HG03060 (cell line): Measurements from ENCODE around the gene FNDC3B.

Experiments
- ATAC-seq: cut with Tn5 transposase; IDR thresholded peaks from one replicate; pipeline ENCODE4 v1.9.1; 2021; ENCODE audit warnings: low read depth, moderate number of reproducible peaks; ENCODE audit not compliant: unreplicated experiment

FNDC3B gene

DNA sequence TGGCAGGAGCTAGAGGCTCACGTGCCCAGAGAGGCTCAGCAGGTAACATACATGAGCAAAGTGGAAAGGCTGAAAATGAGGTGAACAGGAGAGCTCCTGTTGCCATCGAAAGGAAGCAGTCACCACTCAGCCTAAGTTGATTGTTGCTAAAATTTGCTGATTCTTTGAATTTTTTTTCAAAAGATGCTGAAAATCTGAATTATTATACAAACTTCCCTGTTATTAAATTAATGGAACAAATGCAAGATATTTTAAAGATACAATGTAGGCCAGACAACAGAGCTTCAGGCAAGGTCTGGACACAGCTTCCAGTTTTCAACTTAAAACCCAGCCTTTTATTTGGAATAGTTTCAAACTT, 257.6 kb downstream of the FNDC3B start:
- no peak for ATAC-seq

DNA sequence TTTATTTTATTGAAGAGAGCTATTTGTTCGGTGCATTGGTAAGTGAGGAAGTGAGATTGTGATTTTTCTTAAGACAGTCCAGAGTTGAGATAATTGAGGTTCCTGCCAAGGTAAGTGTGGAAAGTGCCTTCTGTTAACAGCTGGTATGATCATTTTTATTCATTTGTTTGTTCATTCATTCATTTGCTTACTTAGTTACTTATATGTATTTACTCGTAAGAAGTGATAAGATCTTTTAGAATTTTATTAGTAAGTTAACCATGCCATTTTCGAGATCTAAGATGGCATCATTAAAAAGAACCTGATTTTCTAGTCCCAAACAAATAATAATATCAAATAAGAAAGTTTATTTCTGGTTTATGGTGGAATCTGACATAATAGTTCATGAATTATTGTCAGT, 258.9 kb downstream of the FNDC3B start:
- no peak for ATAC-seq

DNA sequence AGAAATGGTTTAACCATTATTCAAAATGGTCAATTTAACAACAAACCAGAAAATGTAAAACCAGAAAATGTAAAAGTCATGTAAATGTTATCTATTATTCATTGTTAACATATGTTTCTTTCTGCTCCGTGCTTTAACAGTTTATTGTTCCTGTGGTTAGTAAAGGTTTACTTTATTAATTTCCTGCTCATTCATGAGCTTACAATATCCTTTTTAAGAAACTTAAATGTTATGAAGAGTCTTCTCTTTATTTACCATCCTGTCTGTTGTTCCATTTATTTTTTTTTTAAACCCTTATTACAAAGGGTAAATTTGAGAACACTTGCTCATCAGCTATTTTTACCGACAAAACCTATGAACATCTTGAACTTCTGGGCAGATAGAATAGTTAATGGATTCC, 260.8 kb downstream of the FNDC3B start:
- no peak for ATAC-seq

GRCh38 chr3:172300862-172301261, 261.5 kb downstream of the FNDC3B start:
- ATAC-seq, result no peak

DNA sequence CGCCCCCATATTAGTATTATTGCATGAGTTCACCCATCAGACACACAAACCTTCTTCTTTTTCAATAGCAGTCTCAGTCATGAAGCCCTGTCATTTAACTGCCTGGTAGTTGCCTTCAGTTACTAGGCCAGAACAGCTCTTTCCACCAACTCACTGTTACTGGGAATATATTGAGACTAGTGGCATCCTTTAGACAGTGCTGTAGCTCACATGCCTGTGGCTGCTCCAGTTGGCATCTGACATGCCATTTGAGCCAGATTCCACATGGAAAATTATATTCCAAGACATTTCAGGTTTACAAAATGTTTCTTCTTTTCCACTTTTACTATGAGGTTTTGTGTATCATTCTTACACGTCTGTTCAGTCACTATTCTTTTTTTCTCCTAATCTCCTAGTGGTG, 262.8 kb downstream of the FNDC3B start:
- ATAC-seq, result no peak

- ATAC-seq, result no peak
These were observed 263.8 kb downstream of the FNDC3B start for GRCh38 chr3:172303181-172303580.

DNA sequence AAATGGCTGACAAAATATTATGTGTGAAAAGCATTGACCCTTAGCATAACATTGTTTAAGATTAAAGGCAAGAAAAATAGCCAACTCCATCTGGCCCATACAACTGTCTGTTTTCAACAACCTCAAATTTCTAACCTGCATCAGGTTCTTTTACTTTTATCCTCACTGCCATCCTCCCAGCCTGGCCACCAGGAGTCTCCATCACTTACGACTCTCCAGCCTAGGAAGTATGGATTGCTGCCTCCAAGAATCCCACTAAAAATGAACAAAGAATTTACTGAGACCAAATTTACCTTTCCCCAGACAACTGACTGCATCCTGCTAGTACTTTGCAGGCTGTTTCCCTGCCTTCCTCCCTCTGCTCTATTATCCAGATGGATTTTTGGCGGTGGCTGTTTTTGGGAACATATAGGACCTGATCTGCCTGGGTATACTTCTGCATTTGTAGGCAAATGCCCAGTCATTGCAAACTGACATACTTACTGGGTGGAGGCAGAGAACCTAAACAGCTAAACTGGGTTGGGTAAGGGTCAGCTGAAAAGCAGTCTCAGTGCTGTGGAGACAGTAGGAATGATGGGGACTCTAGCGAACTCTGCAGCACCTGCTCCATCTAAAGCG, 264.7 kb downstream of the FNDC3B start:
- ATAC-seq, result no peak

GRCh38 chr3:172305552-172305951, 266.2 kb downstream of the FNDC3B start:
- ATAC-seq, result no peak

- ATAC-seq, result no peak
These were observed 266.6 kb downstream of the FNDC3B start for GRCh38 chr3:172305974-172306373.

- no peak for ATAC-seq
These were observed 267.8 kb downstream of the FNDC3B start for GRCh38 chr3:172307141-172307560.

- no peak for ATAC-seq
These were observed 269.7 kb downstream of the FNDC3B start for GRCh38 chr3:172309059-172309458.

DNA sequence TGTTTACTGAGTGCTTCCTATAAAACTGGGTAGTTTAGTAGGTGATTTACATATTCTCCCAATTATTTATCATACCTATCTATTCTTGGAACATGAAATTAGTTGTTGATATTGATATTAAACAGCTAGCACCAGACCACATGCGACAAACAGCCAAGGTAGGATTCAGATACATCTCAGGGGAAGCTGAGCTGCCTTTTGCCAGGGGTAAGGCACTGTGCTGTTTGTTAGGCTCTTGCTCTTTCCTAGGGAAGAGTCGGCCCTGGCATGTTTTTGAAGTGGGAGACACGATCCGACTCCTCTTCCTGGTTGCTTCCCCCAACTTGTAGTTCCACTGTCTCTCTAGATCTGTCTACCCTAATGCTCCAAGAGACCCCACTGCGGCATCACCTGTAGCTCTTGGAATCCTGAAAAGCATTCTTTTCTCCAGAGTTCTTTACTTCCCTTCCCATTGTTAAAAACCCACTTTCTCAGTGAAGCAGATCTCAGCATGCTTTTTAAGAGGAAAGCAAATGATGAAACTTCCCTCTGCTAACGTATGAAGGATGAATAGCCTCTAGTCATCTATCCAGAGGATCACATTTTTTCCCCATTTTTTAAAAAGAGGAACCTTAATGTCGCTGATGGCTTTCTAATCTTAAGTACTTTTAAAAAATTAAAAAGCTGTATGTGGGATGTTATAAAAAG, 270.5 kb downstream of the FNDC3B start:
- no peak for ATAC-seq

DNA sequence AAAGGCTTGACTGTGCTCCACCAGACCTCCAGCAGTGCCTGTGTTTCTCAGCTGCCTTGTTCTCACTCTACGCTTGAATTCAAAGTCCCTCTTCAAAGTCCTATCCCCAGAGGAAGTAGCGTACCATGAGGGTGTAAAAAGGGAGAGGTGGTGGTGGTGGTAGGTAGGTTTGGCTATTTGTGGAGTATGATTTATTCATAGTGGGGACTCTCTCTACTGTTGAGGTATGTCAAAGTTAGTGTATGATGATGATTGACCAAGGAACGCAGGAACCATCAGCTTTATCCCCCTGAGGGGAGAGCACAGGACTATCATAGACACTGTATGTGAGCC, 271.0 kb downstream of the FNDC3B start:
- no peak for ATAC-seq

GRCh38 chr3:172311217-172311616, 271.8 kb downstream of the FNDC3B start:
- ATAC-seq, result no peak

DNA sequence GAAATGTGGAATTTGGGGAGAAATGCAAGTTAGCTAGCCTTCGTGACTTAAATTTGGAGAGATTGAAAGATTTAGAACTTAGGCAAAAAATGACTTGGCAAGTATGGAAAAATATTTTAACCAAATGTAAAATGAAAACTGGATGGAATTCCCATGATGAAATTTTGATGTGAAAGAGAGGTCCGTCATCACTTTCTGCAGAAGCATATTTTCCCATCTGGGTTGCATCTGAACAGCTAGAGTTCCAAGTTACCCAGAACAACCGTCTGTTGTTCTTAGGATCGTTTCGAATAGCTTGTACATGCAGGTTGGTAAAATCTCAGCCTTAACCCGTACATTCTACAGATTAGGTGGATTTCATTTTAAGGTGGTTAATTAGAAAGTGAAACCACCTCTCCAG, 272.6 kb downstream of the FNDC3B start:
- ATAC-seq, result no peak

GRCh38 chr3:172312711-172313110, 273.3 kb downstream of the FNDC3B start:
- ATAC-seq, result no peak

DNA sequence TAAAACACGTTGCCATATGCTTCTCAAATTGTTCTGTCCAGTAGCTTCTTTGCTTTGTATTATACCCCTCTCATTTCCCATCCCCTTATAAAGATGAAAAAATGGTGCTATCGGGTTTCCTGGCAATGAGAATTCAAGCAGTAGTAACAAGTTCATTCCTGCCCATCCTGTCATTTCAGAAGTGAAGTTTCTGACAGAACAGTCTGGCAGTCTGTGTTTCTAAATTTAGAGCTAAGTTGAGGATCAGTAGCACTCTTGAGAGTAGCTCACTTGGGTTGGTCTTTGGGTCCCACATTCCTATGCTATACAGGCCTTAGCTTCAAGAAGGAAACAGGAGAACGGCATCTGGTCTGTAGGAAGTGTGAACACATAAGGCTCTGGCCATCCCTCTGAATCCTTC, 274.3 kb downstream of the FNDC3B start:
- ATAC-seq, result no peak

DNA sequence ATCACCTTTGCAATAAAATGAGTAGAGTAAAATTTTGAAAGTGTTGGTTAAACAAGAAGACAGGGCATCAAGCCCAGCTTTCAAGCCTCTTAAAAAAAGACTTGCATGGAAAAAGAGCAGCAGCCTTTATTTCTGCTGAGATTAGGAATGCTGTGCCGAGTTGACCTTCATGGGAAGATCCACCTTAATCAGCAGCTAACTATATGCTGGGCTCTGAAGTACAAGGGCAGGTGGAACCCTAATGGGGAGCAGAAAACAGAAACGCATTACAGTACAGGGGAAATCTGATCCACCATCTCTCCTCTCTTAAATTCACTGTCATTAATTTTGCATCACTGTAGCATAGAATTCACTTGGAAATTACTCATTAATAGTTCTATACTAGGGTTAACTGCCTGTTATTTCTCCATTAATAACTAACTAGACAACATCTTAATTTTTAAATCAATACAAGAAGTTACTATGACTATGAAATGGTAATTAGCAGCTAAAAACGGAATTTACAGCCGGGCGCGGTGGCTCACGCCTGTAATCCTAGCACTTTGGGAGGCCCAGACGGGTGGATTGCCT, 275.3 kb downstream of the FNDC3B start:
- ATAC-seq, result no peak

GRCh38 chr3:172315401-172316091, 276.2 kb downstream of the FNDC3B start:
- no peak for ATAC-seq

DNA sequence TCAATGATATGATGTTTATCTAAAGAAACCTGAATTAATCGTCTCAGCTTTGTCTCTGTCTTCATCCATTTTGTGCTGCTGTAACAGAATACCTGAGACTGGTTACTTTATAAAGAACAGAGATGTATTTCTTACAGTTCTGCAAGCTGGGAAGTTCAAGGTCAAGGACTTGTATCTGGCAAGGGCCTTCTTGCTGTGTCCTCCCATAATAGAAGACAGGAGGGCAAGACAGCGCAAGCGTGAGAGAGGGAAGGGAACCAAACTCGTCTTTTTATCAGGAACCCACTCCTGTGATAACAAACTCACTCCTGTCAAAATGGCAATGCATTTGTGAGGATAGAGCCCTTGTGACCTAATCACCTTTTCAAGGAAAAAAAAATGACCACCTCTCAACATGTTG, 277.4 kb downstream of the FNDC3B start:
- ATAC-seq, result no peak

- ATAC-seq, result no peak
These were observed 278.1 kb downstream of the FNDC3B start for GRCh38 chr3:172317481-172317880.

DNA sequence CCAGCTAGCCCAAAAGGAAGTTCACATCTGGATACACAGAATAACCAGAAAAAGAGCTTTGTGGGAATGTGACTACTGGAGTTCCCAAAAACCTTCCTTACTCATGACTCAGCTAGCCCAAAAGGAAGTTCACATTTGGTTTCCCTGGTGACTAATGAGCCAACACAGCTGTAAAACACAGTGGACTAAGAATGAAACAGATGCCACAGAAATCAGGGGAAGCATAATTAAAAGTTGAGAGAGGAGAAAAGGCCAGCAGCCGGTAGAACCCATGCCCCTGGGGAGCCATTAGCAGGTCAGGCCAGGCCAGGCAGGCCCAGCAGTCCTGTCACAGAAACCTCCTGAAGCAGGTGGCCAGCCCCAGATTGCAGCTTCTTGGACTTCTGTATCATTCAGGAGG, 278.6 kb downstream of the FNDC3B start:
- ATAC-seq, result no peak
